Stimulated activated CD8-positive, alpha-beta memory T cell treated with anti-CD3 and anti-CD28 coated beads, Interleukin-12 subunit alpha, Interleukin-12 subunit beta, amount 100 ng/mL, for 1 hour (primary cell): ENCODE measurements around the gene PDGFB.

Experiments
- DNase-seq: peaks from one replicate; pipeline ENCODE4 v3.0.0-alpha.2; 2020; ENCODE audit warnings: low read depth

Gene PDGFB

GRCh38 chr22:39205344-39206021 lies 39.3 kb downstream of the PDGFB start:
- DNase-seq, result peak; percentile 14

GRCh38 chr22:39204216-39204615 lies 40.6 kb downstream of the PDGFB start:
- no peak for DNase-seq

GRCh38 chr22:39197578-39197977 lies 47.2 kb downstream of the PDGFB start:
- no peak for DNase-seq

GRCh38 chr22:39194098-39194497 lies 50.7 kb downstream of the PDGFB start:
- no peak for DNase-seq

GRCh38 chr22:39188809-39189208 lies 56.0 kb downstream of the PDGFB start:
- no peak for DNase-seq

GRCh38 chr22:39185601-39186012 lies 59.2 kb downstream of the PDGFB start:
- no peak for DNase-seq

- DNase-seq, result no peak
Observed at GRCh38 chr22:39184586-39185577, 59.9 kb downstream of the PDGFB start.

GRCh38 chr22:39183991-39184585 lies 60.7 kb downstream of the PDGFB start:
- DNase-seq, result no peak

GRCh38 chr22:39182478-39183030 lies 62.2 kb downstream of the PDGFB start:
- DNase-seq, result no peak

GRCh38 chr22:39181778-39182177 lies 63.0 kb downstream of the PDGFB start:
- no peak for DNase-seq

- no peak for DNase-seq
Observed at GRCh38 chr22:39181356-39181755, 63.4 kb downstream of the PDGFB start.

- DNase-seq, result no peak
Observed at GRCh38 chr22:39179841-39180335, 64.9 kb downstream of the PDGFB start.

GRCh38 chr22:39179401-39179827 lies 65.4 kb downstream of the PDGFB start:
- DNase-seq, result no peak

- no peak for DNase-seq
Observed at GRCh38 chr22:39178206-39179111, 66.3 kb downstream of the PDGFB start.

- DNase-seq, result no peak
Observed at GRCh38 chr22:39177791-39178190, 67.0 kb downstream of the PDGFB start.

- DNase-seq, result no peak
Observed at GRCh38 chr22:39177456-39177775, 67.4 kb downstream of the PDGFB start.

- DNase-seq, result no peak
Observed at GRCh38 chr22:39176714-39177455, 67.9 kb downstream of the PDGFB start.

- DNase-seq, result no peak
Observed at GRCh38 chr22:39176143-39176713, 68.6 kb downstream of the PDGFB start.

- DNase-seq, result no peak
Observed at GRCh38 chr22:39175353-39176142, 69.2 kb downstream of the PDGFB start.
